HCT116 (cell line): ENCODE data around the gene RBBP8NL. TPM values are rescaled to one million over a fixed set of nuclear protein-coding genes. Genes with fewer than 3 reads are reported as not detected.

Experiments used
- ATAC-seq: fragments of 200-7000 bp; cut with Tn5 transposase; 2 replicates; pipeline ENCODE4 v1.9.1; 2020; ENCODE audit warnings: mild to moderate bottlenecking, moderate library complexity
- BruUV-seq: library from RNA; stranded (reverse); fragments of 400-500 nt; replicated peaks from 2 replicates; lab custom pipeline; 2021; lab: Mats Ljungman, UMichigan
- CTCF ChIA-PET: fragments of 300-600 bp; sonication (Branson Sonifier 250); formaldehyde crosslinking; loops from one replicate; lab custom pipeline; 2021; ENCODE audit warnings: antibody characterized with exemption; lab: Charles Lee
- POLR2A ChIA-PET: fragments of 300-600, 350-600 bp; sonication (Branson Sonifier 250); formaldehyde crosslinking; loops from one replicate; lab custom pipeline; 2021; ENCODE audit warnings: antibody characterized with exemption; lab: Charles Lee
- RAD21 ChIA-PET, 2 experiments: fragments of 300-600 bp; sonication (Branson Sonifier 250); formaldehyde crosslinking; loops; one replicate each; lab custom pipeline; 2023; ENCODE audit warnings: low total read pairs in 2 of 2; ENCODE audit not compliant: uncharacterized antibody in 2 of 2, unreplicated experiment in 2 of 2, low non-redundant PET in 1 of 2; lab: Charles Lee
- DNase-seq: peaks from one replicate; pipeline ENCODE4 v3.0.0-alpha.2; 2010; ENCODE audit warnings: low read depth, low spot score
- H2AFZ ChIP-seq: fragments of 200-600 bp; shearing (Covaris generic), sonication (generic); 2 replicates; pipeline ENCODE4 v1.6.1; 2017; ENCODE audit warnings: low read depth, mixed run types, mixed read lengths, antibody characterized with exemption, low read length; ENCODE audit not compliant: poor library complexity, severe bottlenecking
- H3K27ac ChIP-seq: 2 replicates; pipeline ENCODE4 v1.5.1; 2012; ENCODE audit warnings: low read depth, low read length
- H3K27me3 ChIP-seq: fragments of 200-600 bp; sonication (generic); 2 replicates; pipeline ENCODE4 v1.6.1; 2016; ENCODE audit warnings: mixed run types, low read length, mixed read lengths; ENCODE audit not compliant: insufficient read depth
- H3K36me3 ChIP-seq, 2 experiments: fragments of 200-500 bp in 1 of 2; fragments of 200-600 bp in 1 of 2; sonication (Bioruptor generic) in 1 of 2; sonication (generic) in 1 of 2; 2 replicates each; pipeline versions ENCODE4 v1.5.1 to v1.6.1; 2014 to 2016; ENCODE audit warnings: low read length in 2 of 2, inconsistent platforms in 1 of 2, mixed read lengths in 1 of 2, mixed run types in 1 of 2; ENCODE audit not compliant: insufficient read depth in 2 of 2, control insufficient read depth in 1 of 2
- H3K4me1 ChIP-seq, 2 experiments: fragments of 200-600 bp in 1 of 2; sonication (generic) in 1 of 2; 2 replicates each; pipeline versions ENCODE4 v1.5.1 to v1.6.1; 2012 to 2017; ENCODE audit warnings: low read length in 2 of 2, inconsistent platforms in 1 of 2, mild to moderate bottlenecking in 1 of 2, mixed read lengths in 1 of 2, mixed run types in 1 of 2, moderate library complexity in 1 of 2; ENCODE audit not compliant: insufficient read depth in 2 of 2, control insufficient read depth in 1 of 2
- H3K4me2 ChIP-seq: fragments of 200-600 bp; sonication (generic); 2 replicates; pipeline ENCODE4 v1.6.1; 2017; ENCODE audit warnings: mixed run types, low read length, mixed read lengths
- H3K4me3 ChIP-seq, 2 experiments: fragments of 200-600 bp in 1 of 2; sonication (generic) in 1 of 2; replicated peaks in 1 of 2; 2 replicates each; pipeline ENCODE4 v1.5.1; 2011 to 2016; ENCODE audit warnings: low read length in 2 of 2, control low read depth in 1 of 2, low read depth in 1 of 2, mild to moderate bottlenecking in 1 of 2, mixed read lengths in 1 of 2, mixed run types in 1 of 2
- H3K79me2 ChIP-seq: fragments of 200-600 bp; sonication (generic); 2 replicates; pipeline ENCODE4 v1.6.1; 2017; ENCODE audit warnings: mild to moderate bottlenecking, mixed run types, low read length, moderate library complexity, mixed read lengths; ENCODE audit not compliant: insufficient read depth
- H3K9ac ChIP-seq: fragments of 200-600 bp; sonication (generic); 2 replicates; pipeline ENCODE4 v1.6.1; 2016; ENCODE audit warnings: low read length, mixed read lengths
- H3K9me2 ChIP-seq: fragments of 200-600 bp; sonication (generic), shearing (Covaris generic); 2 replicates; pipeline ENCODE4 v1.6.1; 2017; ENCODE audit warnings: mixed run types, mild to moderate bottlenecking, moderate library complexity; ENCODE audit not compliant: insufficient read depth
- H3K9me3 ChIP-seq, 2 experiments: fragments of 200-500 bp in 1 of 2; fragments of 200-600 bp in 1 of 2; sonication (Bioruptor generic) in 1 of 2; sonication (generic) in 1 of 2; 2 replicates each; pipeline ENCODE4 v1.6.1; 2014 to 2017; ENCODE audit warnings: low read length in 2 of 2, mixed read lengths in 2 of 2, inconsistent platforms in 1 of 2, low read depth in 1 of 2, mild to moderate bottlenecking in 1 of 2, mixed run types in 1 of 2, moderate library complexity in 1 of 2; ENCODE audit not compliant: control insufficient read depth in 1 of 2, insufficient read depth in 1 of 2
- H4K20me1 ChIP-seq: fragments of 200-600 bp; sonication (generic), shearing (Covaris generic); 2 replicates; pipeline ENCODE4 v1.6.1; 2017; ENCODE audit warnings: mixed run types, mild to moderate bottlenecking, moderate library complexity; ENCODE audit not compliant: insufficient read depth
- CBX3 ChIP-seq: IDR thresholded peaks from 2 replicates; pipeline ENCODE4 v1.6.1; 2012; ENCODE audit warnings: low read depth
- CEBPB ChIP-seq: IDR thresholded peaks from 2 replicates; pipeline ENCODE4 v1.6.1; 2012; ENCODE audit warnings: low read depth
- EGR1 ChIP-seq: IDR thresholded peaks from 2 replicates; pipeline ENCODE4 v1.6.1; 2012; ENCODE audit warnings: low read depth
- MAX ChIP-seq: IDR thresholded peaks from 2 replicates; pipeline ENCODE4 v1.6.1; 2012
- POLR2A ChIP-seq: IDR thresholded peaks from 2 replicates; pipeline ENCODE4 v1.7.0; 2011; ENCODE audit warnings: borderline replicate concordance; ENCODE audit not compliant: insufficient read depth, insufficient read length; ENCODE audit errors: extremely low read depth
- POLR2AphosphoS5 ChIP-seq: IDR thresholded peaks from 2 replicates; pipeline ENCODE4 v1.6.1; 2011; ENCODE audit warnings: mild to moderate bottlenecking, low read depth, low read length, moderate library complexity
- RAD21 ChIP-seq: IDR thresholded peaks from 2 replicates; pipeline ENCODE4 v1.6.1; 2012; ENCODE audit warnings: low read depth, mild to moderate bottlenecking
- SP1 ChIP-seq: IDR thresholded peaks from 2 replicates; pipeline ENCODE4 v1.6.1; 2012; ENCODE audit warnings: low read depth
- SRF ChIP-seq: IDR thresholded peaks from 2 replicates; pipeline ENCODE4 v1.6.1; 2012; ENCODE audit warnings: low read depth
- TCF7L2 ChIP-seq: IDR thresholded peaks from 2 replicates; pipeline ENCODE4 v1.7.0; 2011; ENCODE audit warnings: borderline replicate concordance, inconsistent platforms; ENCODE audit not compliant: insufficient read depth, insufficient read length; ENCODE audit errors: extremely low read depth
- YY1 ChIP-seq: IDR thresholded peaks from 2 replicates; pipeline ENCODE4 v1.6.1; 2011; ENCODE audit warnings: low read length, low read depth, moderate library complexity, mild to moderate bottlenecking; ENCODE audit not compliant: insufficient replicate concordance; ENCODE audit errors: extremely low read depth
- ZFX ChIP-seq: fragments of 450-650 bp; IDR thresholded peaks from 2 replicates; pipeline ENCODE4 v1.6.1; 2017
- ZNF274 ChIP-seq: fragments of 200-500 bp; sonication (Bioruptor generic); IDR thresholded peaks from 2 replicates; pipeline ENCODE4 v1.6.1; 2014; ENCODE audit warnings: mild to moderate bottlenecking, low read depth, low read length, inconsistent platforms
- intact Hi-C: fragments of 100-400 bp; cut with micrococcal nuclease; formaldehyde crosslinking; loops from 2 replicates; pipeline ENCODE4 v1.10.0; 2022
- total RNA-seq: library from RNA; stranded (reverse); gene quantifications from one replicate; pipeline ENCODE4 v1.2.1, GENCODE V29; 2021; ENCODE audit not compliant: unreplicated experiment
- TF ChIP-seq, protein P1 (sequence below): IDR thresholded peaks from 2 replicates; pipeline ENCODE4 v1.6.1; 2011; ENCODE audit warnings: mild to moderate bottlenecking, low read length, moderate library complexity; ENCODE audit not compliant: insufficient replicate concordance; ENCODE audit errors: extremely low read depth
- TF ChIP-seq, protein P2 (sequence below): IDR thresholded peaks from 2 replicates; pipeline ENCODE4 v1.6.1; 2012
- TF ChIP-seq, protein P3 (sequence below), 3 experiments: fragments of 200-600 bp in 1 of 3; sonication (generic) in 1 of 3; IDR thresholded peaks in 2 of 3; conservative IDR thresholded peaks in 1 of 3; 2 replicates each; pipeline ENCODE4 v1.5.1; 2012 to 2017; ENCODE audit warnings: low read depth in 2 of 3, low read length in 2 of 3, antibody characterized with exemption in 1 of 3, borderline replicate concordance in 1 of 3, control low read depth in 1 of 3, mild to moderate bottlenecking in 1 of 3, mixed read lengths in 1 of 3, mixed run types in 1 of 3, moderate library complexity in 1 of 3; ENCODE audit not compliant: insufficient read depth in 1 of 3

RBBP8NL gene
- total RNA-seq, 1 experiment from 2014 or later = 0.59 TPM

DNA sequence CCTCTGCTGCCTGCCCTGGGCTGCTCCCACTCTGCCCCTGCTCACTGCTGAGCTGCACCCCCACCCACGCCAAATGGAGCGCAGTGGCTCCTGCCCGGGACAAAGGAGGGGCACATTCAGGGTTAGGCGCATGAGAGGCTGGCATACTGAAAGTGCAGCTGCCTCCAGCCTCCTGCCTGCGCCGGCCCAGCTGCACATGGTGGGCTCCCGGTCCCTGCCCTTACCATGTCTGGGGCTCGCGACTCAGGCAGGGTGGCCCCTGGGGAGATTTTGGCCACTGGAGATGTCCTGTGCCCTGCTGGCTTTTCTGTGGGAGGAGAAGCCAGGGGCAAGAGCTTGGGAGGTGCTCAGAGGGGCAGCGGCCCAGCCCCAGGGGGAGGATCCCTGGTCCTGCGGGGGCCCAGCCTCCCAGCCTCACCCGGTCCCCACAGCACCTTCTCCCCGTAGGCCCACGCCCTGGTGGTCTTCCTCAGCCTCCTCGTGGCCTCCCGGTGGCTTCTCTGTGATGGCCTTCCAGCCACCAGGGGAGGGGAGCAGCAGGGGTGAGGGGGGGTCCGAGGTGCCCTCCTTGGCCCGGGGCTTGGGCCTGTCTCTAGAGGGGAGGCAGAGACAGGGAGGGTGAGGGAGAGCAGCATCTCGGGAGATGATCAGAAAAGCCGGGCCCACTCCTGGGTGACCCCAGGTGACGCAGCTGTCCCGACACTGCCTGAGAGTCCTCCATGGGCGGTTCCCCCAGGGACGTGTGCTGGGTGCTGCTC, 11.8 kb downstream of the RBBP8NL start:
- H3K4me3 ChIP-seq = no peak overlapping the region
- no peak for TF ChIP-seq POLR2AphosphoS5
- no peak for TF ChIP-seq SP1
- no peak for TF ChIP-seq RAD21
- TF ChIP-seq TCF7L2 = no peak
- TF ChIP-seq, protein P1, sequence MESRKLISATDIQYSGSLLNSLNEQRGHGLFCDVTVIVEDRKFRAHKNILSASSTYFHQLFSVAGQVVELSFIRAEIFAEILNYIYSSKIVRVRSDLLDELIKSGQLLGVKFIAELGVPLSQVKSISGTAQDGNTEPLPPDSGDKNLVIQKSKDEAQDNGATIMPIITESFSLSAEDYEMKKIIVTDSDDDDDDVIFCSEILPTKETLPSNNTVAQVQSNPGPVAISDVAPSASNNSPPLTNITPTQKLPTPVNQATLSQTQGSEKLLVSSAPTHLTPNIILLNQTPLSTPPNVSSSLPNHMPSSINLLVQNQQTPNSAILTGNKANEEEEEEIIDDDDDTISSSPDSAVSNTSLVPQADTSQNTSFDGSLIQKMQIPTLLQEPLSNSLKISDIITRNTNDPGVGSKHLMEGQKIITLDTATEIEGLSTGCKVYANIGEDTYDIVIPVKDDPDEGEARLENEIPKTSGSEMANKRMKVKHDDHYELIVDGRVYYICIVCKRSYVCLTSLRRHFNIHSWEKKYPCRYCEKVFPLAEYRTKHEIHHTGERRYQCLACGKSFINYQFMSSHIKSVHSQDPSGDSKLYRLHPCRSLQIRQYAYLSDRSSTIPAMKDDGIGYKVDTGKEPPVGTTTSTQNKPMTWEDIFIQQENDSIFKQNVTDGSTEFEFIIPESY = no peak
- TF ChIP-seq CEBPB = no peak
- TF ChIP-seq, protein P2, sequence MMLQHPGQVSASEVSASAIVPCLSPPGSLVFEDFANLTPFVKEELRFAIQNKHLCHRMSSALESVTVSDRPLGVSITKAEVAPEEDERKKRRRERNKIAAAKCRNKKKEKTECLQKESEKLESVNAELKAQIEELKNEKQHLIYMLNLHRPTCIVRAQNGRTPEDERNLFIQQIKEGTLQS = no peak
- TF ChIP-seq, protein P3, sequence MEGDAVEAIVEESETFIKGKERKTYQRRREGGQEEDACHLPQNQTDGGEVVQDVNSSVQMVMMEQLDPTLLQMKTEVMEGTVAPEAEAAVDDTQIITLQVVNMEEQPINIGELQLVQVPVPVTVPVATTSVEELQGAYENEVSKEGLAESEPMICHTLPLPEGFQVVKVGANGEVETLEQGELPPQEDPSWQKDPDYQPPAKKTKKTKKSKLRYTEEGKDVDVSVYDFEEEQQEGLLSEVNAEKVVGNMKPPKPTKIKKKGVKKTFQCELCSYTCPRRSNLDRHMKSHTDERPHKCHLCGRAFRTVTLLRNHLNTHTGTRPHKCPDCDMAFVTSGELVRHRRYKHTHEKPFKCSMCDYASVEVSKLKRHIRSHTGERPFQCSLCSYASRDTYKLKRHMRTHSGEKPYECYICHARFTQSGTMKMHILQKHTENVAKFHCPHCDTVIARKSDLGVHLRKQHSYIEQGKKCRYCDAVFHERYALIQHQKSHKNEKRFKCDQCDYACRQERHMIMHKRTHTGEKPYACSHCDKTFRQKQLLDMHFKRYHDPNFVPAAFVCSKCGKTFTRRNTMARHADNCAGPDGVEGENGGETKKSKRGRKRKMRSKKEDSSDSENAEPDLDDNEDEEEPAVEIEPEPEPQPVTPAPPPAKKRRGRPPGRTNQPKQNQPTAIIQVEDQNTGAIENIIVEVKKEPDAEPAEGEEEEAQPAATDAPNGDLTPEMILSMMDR (IDR thresholded peaks at IDR 0.05 in 2 of 3, conservative IDR thresholded peaks at IDR 0.05 in 1 of 3; ENCODE audit: borderline replicate concordance in 1 of 3, insufficient read depth in 1 of 3, low read depth in 2 of 3, low read length in 2 of 3) = no peak
- no peak for TF ChIP-seq CBX3
- TF ChIP-seq SRF = no peak
- no peak for TF ChIP-seq POLR2A
- no peak for TF ChIP-seq MAX
- TF ChIP-seq ZNF274 = no peak
- no peak for TF ChIP-seq ZFX
- TF ChIP-seq EGR1 = no peak
- TF ChIP-seq YY1 = no peak
- TF ChIP-seq, all 23 proteins: peak for 0
- H3K36me3 ChIP-seq = no peaks in the 10 kb centered on the region
- H3K4me2 ChIP-seq = no peak overlapping the region
- DNase-seq = no peak
- BruUV-seq = no TSS peak
- no peak overlapping the region for H3K27ac ChIP-seq
- H2AFZ ChIP-seq = no peak overlapping the region
- no peak for ATAC-seq
- no peaks in the 10 kb centered on the region for H3K9me3 ChIP-seq
- no peaks in the 10 kb centered on the region for H3K79me2 ChIP-seq
- H3K4me1 ChIP-seq = peaks cover 2% of the 10 kb centered on the region in 2 experiments; a peak in 3 of 4 replicates
- ChIA-PET POLR2A (no interaction called here), RAD21 (no interaction called here), CTCF (interaction anchor here (0.6 kb wide), 1 partner anchor 55 kb away, joined by 3 read pairs; no protein-coding TSS in a partner anchor)
- no peaks in the 10 kb centered on the region for H4K20me1 ChIP-seq
- no peak overlapping the region for H3K9ac ChIP-seq
- H3K9me2 ChIP-seq = no peaks in the 10 kb centered on the region
- no peaks in the 10 kb centered on the region for H3K27me3 ChIP-seq
- intact Hi-C loops = no loop called here
